ENCODE measurements around the gene CACNA1C. TPM values are rescaled to one million over a fixed set of nuclear protein-coding genes. Genes with fewer than 3 reads are reported as not detected.

CACNA1C gene
- polyA plus RNA-seq, 1 of the 3 experiments (the other 2 are of a cell fraction) = 1.5 TPM

DNA sequence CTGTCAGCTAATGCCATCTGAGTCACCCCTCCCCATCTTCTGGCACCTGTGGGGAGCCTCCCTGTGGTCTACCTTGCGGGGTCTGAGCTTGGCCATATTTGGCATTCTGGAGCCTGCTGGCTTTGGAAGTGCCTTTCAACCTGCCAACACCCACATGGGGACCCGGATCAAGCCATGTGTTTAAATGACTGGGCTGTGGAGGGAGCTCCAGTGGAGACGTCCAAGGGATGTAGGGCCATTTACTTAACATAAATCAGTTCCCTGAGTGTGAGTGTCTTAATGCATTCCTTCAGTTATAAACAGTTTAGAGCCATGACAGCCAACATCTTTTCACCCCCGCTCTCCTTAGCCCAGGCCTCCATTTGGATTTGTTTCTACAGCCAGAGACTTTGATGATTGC, 22.0 kb downstream of the CACNA1C start:
- H3K9me3 ChIP-seq = peaks cover 14% of the 10 kb centered on the region; the same call in 1 of the 2 replicates
- no peak overlapping the region for H3K9ac ChIP-seq
- peaks cover 0 to 14% of the 10 kb centered on the region in 2 experiments; a peak in 1 of 4 replicates for H3K4me1 ChIP-seq (ENCODE audit: control insufficient read depth in 1 of 2, insufficient read depth in 2 of 2, low read depth in 1 of 2, low read length in 1 of 2)
- no peak overlapping the region for H3K4me2 ChIP-seq
- DNase-seq = no peak
- H3K36me3 ChIP-seq (replicated peaks in 1 of 2; ENCODE audit: control insufficient read depth in 1 of 2, insufficient read depth in 2 of 2, low read length in 1 of 2) = no peaks in the 10 kb centered on the region
- no peak overlapping the region for H2AFZ ChIP-seq (ENCODE audit: low read depth)
- TF ChIP-seq, protein P1, sequence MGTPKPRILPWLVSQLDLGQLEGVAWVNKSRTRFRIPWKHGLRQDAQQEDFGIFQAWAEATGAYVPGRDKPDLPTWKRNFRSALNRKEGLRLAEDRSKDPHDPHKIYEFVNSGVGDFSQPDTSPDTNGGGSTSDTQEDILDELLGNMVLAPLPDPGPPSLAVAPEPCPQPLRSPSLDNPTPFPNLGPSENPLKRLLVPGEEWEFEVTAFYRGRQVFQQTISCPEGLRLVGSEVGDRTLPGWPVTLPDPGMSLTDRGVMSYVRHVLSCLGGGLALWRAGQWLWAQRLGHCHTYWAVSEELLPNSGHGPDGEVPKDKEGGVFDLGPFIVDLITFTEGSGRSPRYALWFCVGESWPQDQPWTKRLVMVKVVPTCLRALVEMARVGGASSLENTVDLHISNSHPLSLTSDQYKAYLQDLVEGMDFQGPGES (IDR thresholded peaks at IDR 0.05; ENCODE audit: low read depth, low read length) = no peak
- TF ChIP-seq, protein P2, sequence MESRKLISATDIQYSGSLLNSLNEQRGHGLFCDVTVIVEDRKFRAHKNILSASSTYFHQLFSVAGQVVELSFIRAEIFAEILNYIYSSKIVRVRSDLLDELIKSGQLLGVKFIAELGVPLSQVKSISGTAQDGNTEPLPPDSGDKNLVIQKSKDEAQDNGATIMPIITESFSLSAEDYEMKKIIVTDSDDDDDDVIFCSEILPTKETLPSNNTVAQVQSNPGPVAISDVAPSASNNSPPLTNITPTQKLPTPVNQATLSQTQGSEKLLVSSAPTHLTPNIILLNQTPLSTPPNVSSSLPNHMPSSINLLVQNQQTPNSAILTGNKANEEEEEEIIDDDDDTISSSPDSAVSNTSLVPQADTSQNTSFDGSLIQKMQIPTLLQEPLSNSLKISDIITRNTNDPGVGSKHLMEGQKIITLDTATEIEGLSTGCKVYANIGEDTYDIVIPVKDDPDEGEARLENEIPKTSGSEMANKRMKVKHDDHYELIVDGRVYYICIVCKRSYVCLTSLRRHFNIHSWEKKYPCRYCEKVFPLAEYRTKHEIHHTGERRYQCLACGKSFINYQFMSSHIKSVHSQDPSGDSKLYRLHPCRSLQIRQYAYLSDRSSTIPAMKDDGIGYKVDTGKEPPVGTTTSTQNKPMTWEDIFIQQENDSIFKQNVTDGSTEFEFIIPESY (IDR thresholded peaks at IDR 0.05; ENCODE audit: borderline replicate concordance, low read depth) = no peak
- TF ChIP-seq, protein P3, sequence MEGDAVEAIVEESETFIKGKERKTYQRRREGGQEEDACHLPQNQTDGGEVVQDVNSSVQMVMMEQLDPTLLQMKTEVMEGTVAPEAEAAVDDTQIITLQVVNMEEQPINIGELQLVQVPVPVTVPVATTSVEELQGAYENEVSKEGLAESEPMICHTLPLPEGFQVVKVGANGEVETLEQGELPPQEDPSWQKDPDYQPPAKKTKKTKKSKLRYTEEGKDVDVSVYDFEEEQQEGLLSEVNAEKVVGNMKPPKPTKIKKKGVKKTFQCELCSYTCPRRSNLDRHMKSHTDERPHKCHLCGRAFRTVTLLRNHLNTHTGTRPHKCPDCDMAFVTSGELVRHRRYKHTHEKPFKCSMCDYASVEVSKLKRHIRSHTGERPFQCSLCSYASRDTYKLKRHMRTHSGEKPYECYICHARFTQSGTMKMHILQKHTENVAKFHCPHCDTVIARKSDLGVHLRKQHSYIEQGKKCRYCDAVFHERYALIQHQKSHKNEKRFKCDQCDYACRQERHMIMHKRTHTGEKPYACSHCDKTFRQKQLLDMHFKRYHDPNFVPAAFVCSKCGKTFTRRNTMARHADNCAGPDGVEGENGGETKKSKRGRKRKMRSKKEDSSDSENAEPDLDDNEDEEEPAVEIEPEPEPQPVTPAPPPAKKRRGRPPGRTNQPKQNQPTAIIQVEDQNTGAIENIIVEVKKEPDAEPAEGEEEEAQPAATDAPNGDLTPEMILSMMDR (IDR thresholded peaks at IDR 0.05) = no peak
- TF ChIP-seq SIN3A (IDR thresholded peaks at IDR 0.05; ENCODE audit: borderline replicate concordance, low read depth, low read length) (no peak), YY1 (IDR thresholded peaks at IDR 0.05; ENCODE audit: low read depth) (no peak), SMC3 (IDR thresholded peaks at IDR 0.05; ENCODE audit: low read depth, low read length) (no peak), FOXM1 (IDR thresholded peaks at IDR 0.05; ENCODE audit: low read depth) (no peak)
- H3K4me3 ChIP-seq (ENCODE audit: low read depth in 2 of 2, low read length in 1 of 2) = no peak overlapping the region
- WGBS (ENCODE audit: low lambda C conversion rate) = 58% methylated on average over 4 of the region's 4 CpGs
- H3K9me2 ChIP-seq = no peaks in the 10 kb centered on the region
- H3K27me3 ChIP-seq (ENCODE audit: insufficient read depth) = no peaks in the 10 kb centered on the region
- POLR2A ChIA-PET = no interaction called here
- H3K27ac ChIP-seq (ENCODE audit: low read depth in 2 of 2, low read length in 1 of 2) = no peak overlapping the region
- H3F3A ChIP-seq (replicated peaks; ENCODE audit: insufficient read depth) = no peaks in the 10 kb centered on the region
- CTCF ChIA-PET = interaction anchor here (0.9 kb wide), 1 partner anchor 16 kb away, joined by 3 read pairs; no protein-coding TSS in a partner anchor
- no peaks in the 10 kb centered on the region for H3K79me2 ChIP-seq (ENCODE audit: insufficient read depth)
- no peaks in the 10 kb centered on the region for H4K20me1 ChIP-seq (ENCODE audit: insufficient read depth)

DNA sequence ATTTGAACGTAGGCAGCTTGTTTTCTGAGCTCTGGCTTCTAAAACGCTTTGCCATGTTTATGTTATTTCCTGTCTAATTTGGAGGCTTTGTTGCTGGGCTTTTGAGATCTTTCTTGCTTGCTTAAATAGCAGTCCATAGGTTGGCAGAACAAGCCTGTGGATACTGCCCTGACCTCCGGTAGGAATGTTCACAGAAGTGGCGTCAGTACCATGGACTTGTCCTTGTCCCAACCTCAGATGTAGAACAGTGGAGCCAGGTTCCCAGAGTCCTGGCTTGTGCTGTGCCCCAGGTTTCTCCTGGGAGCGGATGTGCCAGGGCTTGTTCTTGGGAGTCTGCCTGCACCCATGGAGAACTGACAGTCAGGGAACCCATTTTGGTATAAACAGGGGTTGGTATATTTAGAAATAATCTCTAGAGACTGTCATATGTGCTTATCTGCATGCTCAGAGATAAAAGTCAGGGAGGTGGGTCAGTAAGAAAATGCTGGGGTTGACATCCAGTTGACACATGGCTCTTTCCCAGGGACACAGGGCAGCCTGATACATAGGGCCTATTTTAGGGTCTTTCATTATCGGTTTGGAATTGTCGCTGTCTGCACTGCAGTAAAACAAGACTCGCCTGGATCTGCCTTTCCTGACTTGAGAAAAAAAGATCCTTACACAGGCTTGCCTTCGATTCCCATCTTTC, 22.9 kb downstream of the CACNA1C start:
- peaks cover 0 to 14% of the 10 kb centered on the region in 2 experiments; a peak in 1 of 4 replicates for H3K4me1 ChIP-seq (ENCODE audit: control insufficient read depth in 1 of 2, insufficient read depth in 2 of 2, low read depth in 1 of 2, low read length in 1 of 2)
- 75% methylated on average over 9 of the region's 9 CpGs for WGBS (ENCODE audit: low lambda C conversion rate)
- peaks cover 7% of the 10 kb centered on the region; the same call in 1 of the 2 replicates for H3K9me3 ChIP-seq
- no peaks in the 10 kb centered on the region for H3K27me3 ChIP-seq (ENCODE audit: insufficient read depth)
- POLR2A ChIA-PET = no interaction called here
- H3K4me3 ChIP-seq (ENCODE audit: low read depth in 2 of 2, low read length in 1 of 2) = no peak overlapping the region
- H3K4me2 ChIP-seq = no peak overlapping the region
- peak overlapping the region in 1 of 2 experiments; percentile 19; a peak in 2 of 4 replicates for H3K27ac ChIP-seq (ENCODE audit: low read depth in 2 of 2, low read length in 1 of 2)
- DNase-seq = no peak
- H3K9ac ChIP-seq = no peak overlapping the region
- no peaks in the 10 kb centered on the region for H3K9me2 ChIP-seq
- no peaks in the 10 kb centered on the region for H3K36me3 ChIP-seq (replicated peaks in 1 of 2; ENCODE audit: control insufficient read depth in 1 of 2, insufficient read depth in 2 of 2, low read length in 1 of 2)
- CTCF ChIA-PET = no interaction called here
- no peaks in the 10 kb centered on the region for H4K20me1 ChIP-seq (ENCODE audit: insufficient read depth)
- no peaks in the 10 kb centered on the region for H3K79me2 ChIP-seq (ENCODE audit: insufficient read depth)
- no peaks in the 10 kb centered on the region for H3F3A ChIP-seq (replicated peaks; ENCODE audit: insufficient read depth)
- H2AFZ ChIP-seq (ENCODE audit: low read depth) = no peak overlapping the region
- TF ChIP-seq, protein P1 (IDR thresholded peaks at IDR 0.05; ENCODE audit: low read depth, low read length) = no peak
- TF ChIP-seq, protein P2 (IDR thresholded peaks at IDR 0.05; ENCODE audit: borderline replicate concordance, low read depth) = no peak
- TF ChIP-seq JUND (IDR thresholded peaks at IDR 0.05) (no peak), NFIC (IDR thresholded peaks at IDR 0.05; ENCODE audit: borderline replicate concordance) (no peak), FOXM1 (IDR thresholded peaks at IDR 0.05; ENCODE audit: low read depth) (no peak), TEAD4 (IDR thresholded peaks at IDR 0.05; ENCODE audit: borderline replicate concordance, insufficient read depth) (no peak), FOSL2 (IDR thresholded peaks at IDR 0.05; ENCODE audit: borderline replicate concordance, low read depth) (no peak), MXI1 (IDR thresholded peaks at IDR 0.05; ENCODE audit: low read depth, low read length) (no peak), EP300 (IDR thresholded peaks at IDR 0.05; ENCODE audit: borderline replicate concordance in 1 of 2, low read depth in 1 of 2, low read length in 1 of 2) (no peak), RXRA (IDR thresholded peaks at IDR 0.05; ENCODE audit: borderline replicate concordance, low read depth) (no peak), FOXJ3 (CRISPR knock-in tag; IDR thresholded peaks at IDR 0.05) (no peak)
- TF ChIP-seq, protein P4, sequence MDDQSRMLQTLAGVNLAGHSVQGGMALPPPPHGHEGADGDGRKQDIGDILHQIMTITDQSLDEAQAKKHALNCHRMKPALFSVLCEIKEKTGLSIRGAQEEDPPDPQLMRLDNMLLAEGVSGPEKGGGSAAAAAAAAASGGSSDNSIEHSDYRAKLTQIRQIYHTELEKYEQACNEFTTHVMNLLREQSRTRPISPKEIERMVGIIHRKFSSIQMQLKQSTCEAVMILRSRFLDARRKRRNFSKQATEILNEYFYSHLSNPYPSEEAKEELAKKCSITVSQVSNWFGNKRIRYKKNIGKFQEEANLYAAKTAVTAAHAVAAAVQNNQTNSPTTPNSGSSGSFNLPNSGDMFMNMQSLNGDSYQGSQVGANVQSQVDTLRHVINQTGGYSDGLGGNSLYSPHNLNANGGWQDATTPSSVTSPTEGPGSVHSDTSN (IDR thresholded peaks at IDR 0.05) = no peak
